HepG2 (cell line): ENCODE measurements around the gene DHX34. TPM values are rescaled to one million over a fixed set of nuclear protein-coding genes. Genes with fewer than 3 reads are reported as not detected.

Experiments
- ARNT ChIP-seq: fragments of 450-650 bp; IDR thresholded peaks from 2 replicates; pipeline ENCODE4 v1.6.1; 2017
- CENPX ChIP-seq: sonication (generic); formaldehyde crosslinking; IDR thresholded peaks from 2 replicates; pipeline ENCODE4 v1.9.0; 2021; ENCODE audit warnings: mild to moderate bottlenecking, missing genetic modification reagents, moderate library complexity
- CHD4 ChIP-seq: fragments of 200-600 bp; sonication (generic); IDR thresholded peaks from 2 replicates; pipeline ENCODE4 v1.7.0; 2017; ENCODE audit warnings: mild to moderate bottlenecking, low read length, borderline replicate concordance
- FOXA3 ChIP-seq: IDR thresholded peaks from 2 replicates; pipeline ENCODE4 v1.6.1; 2016; ENCODE audit warnings: missing genetic modification reagents, missing compliant biosample characterization
- GPBP1L1 ChIP-seq: sonication (generic); formaldehyde crosslinking; IDR thresholded peaks from 2 replicates; pipeline ENCODE4 v1.5.0; 2020; ENCODE audit warnings: mild to moderate bottlenecking, missing genetic modification reagents
- HDAC6 ChIP-seq: fragments of 200-600 bp; sonication (generic); IDR thresholded peaks from 2 replicates; pipeline ENCODE4 v1.7.0; 2017; ENCODE audit warnings: mild to moderate bottlenecking, antibody characterized with exemption, low read length, low read depth
- HOXA9 ChIP-seq: sonication (generic); formaldehyde crosslinking; IDR thresholded peaks from 2 replicates; pipeline ENCODE4 v1.8.1; 2022; ENCODE audit warnings: missing genetic modification reagents, mild to moderate bottlenecking, moderate library complexity, borderline replicate concordance
- IRF9 ChIP-seq: sonication (generic); formaldehyde crosslinking; IDR thresholded peaks from 2 replicates; pipeline ENCODE4 v1.8.0; 2022; ENCODE audit warnings: missing genetic modification reagents, mild to moderate bottlenecking, borderline replicate concordance
- KLF16 ChIP-seq, 2 experiments: sonication (generic) in 1 of 2; formaldehyde crosslinking in 1 of 2; IDR thresholded peaks; 2 replicates each; pipeline versions ENCODE4 v1.6.1 to v1.8.0; 2016 to 2023; ENCODE audit warnings: missing genetic modification reagents in 2 of 2, missing compliant biosample characterization in 1 of 2
- MXD4 ChIP-seq: IDR thresholded peaks from 2 replicates; pipeline ENCODE4 v1.6.1; 2016; ENCODE audit warnings: mild to moderate bottlenecking, missing biosample characterization, missing genetic modification reagents
- PHF20 ChIP-seq: sonication (generic); formaldehyde crosslinking; IDR thresholded peaks from 2 replicates; pipeline ENCODE4 v1.5.0; 2020; ENCODE audit warnings: mild to moderate bottlenecking, missing genetic modification reagents
- SP4 ChIP-seq: sonication (generic); formaldehyde crosslinking; IDR thresholded peaks from 2 replicates; pipeline ENCODE4 v1.8.1; 2023; ENCODE audit warnings: mild to moderate bottlenecking, missing genetic modification reagents
- TIGD3 ChIP-seq: sonication (generic); formaldehyde crosslinking; IDR thresholded peaks from 2 replicates; pipeline ENCODE4 v1.5.1; 2020; ENCODE audit warnings: mild to moderate bottlenecking, missing genetic modification reagents, borderline replicate concordance
- YEATS4 ChIP-seq: sonication (generic); formaldehyde crosslinking; IDR thresholded peaks from 2 replicates; pipeline ENCODE4 v1.4.0; 2020; ENCODE audit warnings: missing genetic modification reagents, borderline replicate concordance
- ZFP37 ChIP-seq: sonication (generic); formaldehyde crosslinking; IDR thresholded peaks from 2 replicates; pipeline ENCODE4 v1.4.0; 2020; ENCODE audit warnings: missing genetic modification reagents, borderline replicate concordance
- ZNF12 ChIP-seq: sonication (generic); formaldehyde crosslinking; IDR thresholded peaks from 2 replicates; pipeline ENCODE4 v1.5.0; 2020; ENCODE audit warnings: missing genetic modification reagents
- ZNF382 ChIP-seq: sonication (generic); formaldehyde crosslinking; IDR thresholded peaks from 2 replicates; pipeline ENCODE4 v1.5.0; 2020; ENCODE audit warnings: missing genetic modification reagents, mild to moderate bottlenecking, borderline replicate concordance
- ZNF563 ChIP-seq: sonication (generic); formaldehyde crosslinking; IDR thresholded peaks from 2 replicates; pipeline ENCODE4 v1.8.0; 2022; ENCODE audit warnings: mild to moderate bottlenecking, moderate library complexity, missing genetic modification reagents
- ZNF615 ChIP-seq: sonication (generic); formaldehyde crosslinking; IDR thresholded peaks from 2 replicates; pipeline ENCODE4 v1.5.0; 2020; ENCODE audit warnings: mild to moderate bottlenecking, missing genetic modification reagents, borderline replicate concordance
- ZNF788 ChIP-seq: sonication (generic); formaldehyde crosslinking; IDR thresholded peaks from 2 replicates; pipeline ENCODE4 v1.5.0; 2020; ENCODE audit warnings: mild to moderate bottlenecking, missing genetic modification reagents, borderline replicate concordance
- ZNF879 ChIP-seq: sonication (generic); formaldehyde crosslinking; IDR thresholded peaks from 2 replicates; pipeline ENCODE4 v1.8.1; 2023; ENCODE audit warnings: missing genetic modification reagents
- ZSCAN9 ChIP-seq: IDR thresholded peaks from 2 replicates; pipeline ENCODE4 v1.6.1; 2016; ENCODE audit warnings: borderline replicate concordance
- polyA plus RNA-seq, 8 experiments: library from polyadenylated mRNA; depleted of rRNA in 3 of 8; stranded (reverse) in 7 of 8; unstranded in 1 of 8; fragments of >200 nt; fragmentation: Illumina TruSeq in 4 of 8; extraction: Trizol in 4 of 8; gene quantifications; 2 replicates each; pipeline versions ENCODE4 v1.2.1 to v1.2.3, GENCODE V29; 2011 to 2016; ENCODE audit warnings: low read depth in 4 of 8, missing spikeins in 1 of 8, mixed read lengths in 1 of 8; ENCODE audit not compliant: insufficient read depth in 1 of 8
- total RNA-seq, 5 experiments: library from RNA; depleted of rRNA; stranded (reverse); fragments of >200 nt; fragmentation: Illumina TruSeq; extraction: Trizol; gene quantifications; 2 replicates each; pipeline ENCODE4 v1.2.3, GENCODE V29; 2016; ENCODE audit warnings: low read depth in 1 of 5
- TF ChIP-seq, protein P1 (sequence below): sonication (generic); formaldehyde crosslinking; IDR thresholded peaks from 2 replicates; pipeline ENCODE4 v1.4.0; 2020; ENCODE audit warnings: missing genetic modification reagents, borderline replicate concordance
- TF ChIP-seq, protein P2 (sequence below): sonication (generic); formaldehyde crosslinking; IDR thresholded peaks from 2 replicates; pipeline ENCODE4 v1.5.0; 2020; ENCODE audit warnings: mild to moderate bottlenecking, missing genetic modification reagents

Gene DHX34
- total and polyA plus RNA-seq, 2 of the 13 experiments (the other 11 are each of a cell fraction or from before 2014, with no cell fraction given), result 9.2 to 12.0 TPM

DNA sequence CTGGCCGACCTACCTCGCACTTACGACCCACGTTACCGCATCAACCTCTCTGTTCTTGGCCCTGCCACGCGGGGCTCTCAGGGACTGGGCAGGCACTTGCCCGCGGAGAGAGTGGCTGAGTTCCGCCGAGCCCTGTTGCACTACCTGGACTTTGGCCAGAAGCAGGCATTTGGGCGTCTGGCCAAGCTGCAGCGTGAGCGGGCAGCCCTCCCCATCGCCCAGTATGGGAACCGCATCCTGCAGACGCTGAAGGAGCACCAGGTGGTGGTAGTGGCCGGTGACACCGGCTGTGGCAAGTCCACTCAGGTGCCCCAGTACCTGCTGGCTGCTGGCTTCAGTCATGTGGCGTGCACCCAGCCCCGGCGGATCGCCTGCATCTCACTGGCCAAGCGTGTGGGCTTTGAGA lies 4.2 kb downstream of the DHX34 start (continued):
- no peak for TF ChIP-seq CENPX (CRISPR knock-in tag)
- TF ChIP-seq, protein P1, sequence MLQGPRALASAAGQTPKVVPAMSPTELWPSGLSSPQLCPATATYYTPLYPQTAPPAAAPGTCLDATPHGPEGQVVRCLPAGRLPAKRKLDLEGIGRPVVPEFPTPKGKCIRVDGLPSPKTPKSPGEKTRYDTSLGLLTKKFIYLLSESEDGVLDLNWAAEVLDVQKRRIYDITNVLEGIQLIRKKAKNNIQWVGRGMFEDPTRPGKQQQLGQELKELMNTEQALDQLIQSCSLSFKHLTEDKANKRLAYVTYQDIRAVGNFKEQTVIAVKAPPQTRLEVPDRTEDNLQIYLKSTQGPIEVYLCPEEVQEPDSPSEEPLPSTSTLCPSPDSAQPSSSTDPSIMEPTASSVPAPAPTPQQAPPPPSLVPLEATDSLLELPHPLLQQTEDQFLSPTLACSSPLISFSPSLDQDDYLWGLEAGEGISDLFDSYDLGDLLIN (CRISPR knock-in tag), result peak; percentile 32; the same call in 1 of the 2 replicates
- TF ChIP-seq ZNF563 (CRISPR knock-in tag), result no peak
- 0 out of 2 replicates have a peak, but pooled peaks have one; percentile 36 for TF ChIP-seq ZSCAN9 (CRISPR knock-in tag)
- peak; percentile 52; the same call in 1 of the 2 replicates for TF ChIP-seq YEATS4
- TF ChIP-seq IRF9 (CRISPR knock-in tag), result no peak; the same call in 1 of the 2 replicates
- peak; percentile 29 for TF ChIP-seq FOXA3 (CRISPR knock-in tag)
- 0 out of 2 replicates have a peak, but pooled peaks have one; percentile 29 for TF ChIP-seq HOXA9 (CRISPR knock-in tag)
- no peak for TF ChIP-seq TIGD3 (CRISPR knock-in tag)
- no peak for TF ChIP-seq HDAC6
- TF ChIP-seq ZNF12, result no peak
- TF ChIP-seq CHD4, result no peak
- TF ChIP-seq MXD4 (CRISPR knock-in tag), result 0 out of 2 replicates have a peak, but pooled peaks have one; percentile 58
- TF ChIP-seq ZNF615 (CRISPR knock-in tag), result no peak
- no peak for TF ChIP-seq ARNT
- TF ChIP-seq GPBP1L1 (CRISPR knock-in tag), result no peak
- no peak for TF ChIP-seq ZNF382 (CRISPR knock-in tag)
- 0 out of 4 replicates have a peak, but pooled peaks of 1 of the 2 experiments have one; percentile 42 for TF ChIP-seq KLF16 (CRISPR knock-in tag; IDR thresholded peaks at IDR 0.05)
- no peak for TF ChIP-seq ZNF879 (CRISPR knock-in tag)
- no peak for TF ChIP-seq PHF20
- no peak for TF ChIP-seq ZFP37 (CRISPR knock-in tag)
- TF ChIP-seq SP4 (CRISPR knock-in tag), result peak; percentile 51; the same call in 1 of the 2 replicates
- TF ChIP-seq, protein P2, sequence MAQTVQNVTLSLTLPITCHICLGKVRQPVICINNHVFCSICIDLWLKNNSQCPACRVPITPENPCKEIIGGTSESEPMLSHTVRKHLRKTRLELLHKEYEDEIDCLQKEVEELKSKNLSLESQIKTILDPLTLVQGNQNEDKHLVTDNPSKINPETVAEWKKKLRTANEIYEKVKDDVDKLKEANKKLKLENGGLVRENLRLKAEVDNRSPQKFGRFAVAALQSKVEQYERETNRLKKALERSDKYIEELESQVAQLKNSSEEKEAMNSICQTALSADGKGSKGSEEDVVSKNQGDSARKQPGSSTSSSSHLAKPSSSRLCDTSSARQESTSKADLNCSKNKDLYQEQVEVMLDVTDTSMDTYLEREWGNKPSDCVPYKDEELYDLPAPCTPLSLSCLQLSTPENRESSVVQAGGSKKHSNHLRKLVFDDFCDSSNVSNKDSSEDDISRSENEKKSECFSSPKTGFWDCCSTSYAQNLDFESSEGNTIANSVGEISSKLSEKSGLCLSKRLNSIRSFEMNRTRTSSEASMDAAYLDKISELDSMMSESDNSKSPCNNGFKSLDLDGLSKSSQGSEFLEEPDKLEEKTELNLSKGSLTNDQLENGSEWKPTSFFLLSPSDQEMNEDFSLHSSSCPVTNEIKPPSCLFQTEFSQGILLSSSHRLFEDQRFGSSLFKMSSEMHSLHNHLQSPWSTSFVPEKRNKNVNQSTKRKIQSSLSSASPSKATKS, result no peak
- TF ChIP-seq ZNF788, result peak; percentile 75; the same call in 1 of the 2 replicates
